Esophagus (tissue), 2 donors: ENCODE results near the gene KRTAP5-3. TPM values are rescaled to one million over a fixed set of nuclear protein-coding genes. Genes with fewer than 3 reads are reported as not detected.

Source experiments
- H3K27ac ChIP-seq, 2 donors: one replicate each; pipeline ENCODE4 v1.5.1; 2013; ENCODE audit warnings: low read depth in 2 of 2, mild to moderate bottlenecking in 2 of 2, inconsistent platforms in 1 of 2, low read length in 1 of 2, moderate library complexity in 1 of 2
- H3K27me3 ChIP-seq, 2 donors: one replicate each; pipeline ENCODE4 v1.6.1; 2013; ENCODE audit warnings: low read length in 2 of 2, control low read depth in 1 of 2, mild to moderate bottlenecking in 1 of 2; ENCODE audit not compliant: insufficient read depth in 2 of 2, control insufficient read depth in 1 of 2
- H3K36me3 ChIP-seq, 2 donors: one replicate each; pipeline ENCODE4 v1.6.1; 2013; ENCODE audit warnings: low read length in 1 of 2; ENCODE audit not compliant: control insufficient read depth in 2 of 2, insufficient read depth in 2 of 2
- H3K4me1 ChIP-seq, 2 donors: one replicate each; pipeline ENCODE4 v1.6.1; 2013; ENCODE audit warnings: low read length in 1 of 2; ENCODE audit not compliant: control insufficient read depth in 2 of 2, insufficient read depth in 2 of 2
- H3K4me3 ChIP-seq, 2 donors: one replicate each; pipeline ENCODE4 v1.5.1; 2013; ENCODE audit warnings: low read length in 2 of 2, mild to moderate bottlenecking in 2 of 2, low read depth in 1 of 2, moderate library complexity in 1 of 2
- H3K9me3 ChIP-seq, 2 donors: one replicate each; pipeline ENCODE4 v1.6.1; 2013; ENCODE audit warnings: mild to moderate bottlenecking in 2 of 2, low read depth in 1 of 2, low read length in 1 of 2, moderate library complexity in 1 of 2; ENCODE audit not compliant: control insufficient read depth in 2 of 2, insufficient read depth in 1 of 2
- WGBS, 2 donors: extraction: QIAGEN DNeasy Blood & Tissue Kit; methylation state at CpG; one replicate each; pipeline ENCODE4 v1.1.7; 2013; 5-methylcytosine and 5-hydroxymethylcytosine counted together
- polyA plus RNA-seq, 2 donors: library from polyadenylated mRNA; stranded (reverse); fragments of 200-250 nt; gene quantifications; one replicate each; pipeline ENCODE4 v1.2.3, GENCODE V29; 2013
- donor health status: healthy with polysubstance abuse.
- donor health status: Bipolar disorder and iron deficiency.

Gene KRTAP5-3
- polyA plus RNA-seq, 2 donors, result not detected

GRCh38 chr11:1574238-1574932 is 33.9 kb downstream of the KRTAP5-3 start:
- H3K36me3 ChIP-seq, result no peaks in the 10 kb centered on the region
- H3K4me3 ChIP-seq, result peak overlapping the region; percentile 21 to 32
- H3K9me3 ChIP-seq, result peaks cover 4 to 7% of the 10 kb centered on the region in 2 donors
- 1% methylated on average over 53 to 64 of the region's 64 CpGs for WGBS, 2 donors
- peaks cover 6 to 7% of the 10 kb centered on the region in 2 donors for H3K4me1 ChIP-seq
- peak overlapping the region; percentile 4 to 46 for H3K27ac ChIP-seq
- H3K27me3 ChIP-seq, result peaks cover 0 to 2% of the 10 kb centered on the region in 2 donors

GRCh38 chr11:1573903-1574237 is 34.4 kb downstream of the KRTAP5-3 start:
- H3K27me3 ChIP-seq, result peaks cover 0 to 2% of the 10 kb centered on the region in 2 donors
- no peaks in the 10 kb centered on the region for H3K36me3 ChIP-seq
- H3K27ac ChIP-seq, result peak overlapping the region; percentile 4 to 46
- H3K4me3 ChIP-seq, result peak overlapping the region; percentile 32 to 35
- peaks cover 4 to 7% of the 10 kb centered on the region in 2 donors for H3K9me3 ChIP-seq
- H3K4me1 ChIP-seq, result peaks cover 7 to 9% of the 10 kb centered on the region in 2 donors
- WGBS, 2 donors, result 6 to 10% methylated on average over 7 of the region's 7 CpGs

- H3K36me3 ChIP-seq, result no peaks in the 10 kb centered on the region
- peaks cover 7 to 9% of the 10 kb centered on the region in 2 donors for H3K4me1 ChIP-seq
- 3 to 4% methylated on average over 36 to 37 of the region's 37 CpGs for WGBS, 2 donors
- peak overlapping the region; percentile 27 to 46 for H3K27ac ChIP-seq
- peaks cover 0 to 2% of the 10 kb centered on the region in 2 donors for H3K27me3 ChIP-seq
- H3K4me3 ChIP-seq, result peak overlapping the region; percentile 35 to 51
- peaks cover 0 to 2% of the 10 kb centered on the region in 2 donors for H3K9me3 ChIP-seq
Observed at GRCh38 chr11:1573077-1573902, 35.0 kb downstream of the KRTAP5-3 start.

GRCh38 chr11:1572197-1573076 is 35.8 kb downstream of the KRTAP5-3 start, which contains the start of gene DUSP8:
TSS of gene DUSP8 (minus strand) at chr11:1572271. CDS start at chr11:1565826, 6,445 bp downstream.
- peaks cover 0 to 2% of the 10 kb centered on the region in 2 donors for H3K27me3 ChIP-seq
- 1% methylated on average over 68 to 124 of the region's 124 CpGs for WGBS, 2 donors

DNA sequence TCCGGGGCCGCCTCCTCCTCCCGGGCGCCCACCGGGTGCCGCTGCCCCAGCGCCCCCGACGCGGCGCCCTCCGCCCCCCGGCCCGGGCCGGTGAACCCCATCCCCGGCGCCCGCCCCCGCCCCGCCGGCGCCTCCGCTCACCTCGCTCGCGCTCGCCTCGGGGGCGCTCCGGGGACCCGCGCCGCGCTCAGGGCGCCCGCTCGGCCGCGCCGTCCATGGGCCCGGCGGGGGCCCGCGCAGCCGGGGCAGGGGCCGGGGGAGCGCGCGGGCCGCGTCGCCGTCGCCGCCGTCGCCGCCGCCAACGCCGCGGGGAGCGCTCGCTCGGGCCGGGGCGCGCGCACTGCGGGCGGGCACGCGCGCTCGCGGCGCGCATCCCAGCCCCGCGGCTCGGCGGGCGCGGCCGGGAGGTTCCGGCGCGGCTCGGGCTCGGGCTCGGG is 36.5 kb downstream of the KRTAP5-3 start:
- peaks cover 0 to 2% of the 10 kb centered on the region in 2 donors for H3K27me3 ChIP-seq
- H3K4me3 ChIP-seq, result peak overlapping the region; percentile 51 to 52
- peak overlapping the region; percentile 31 to 36 for H3K27ac ChIP-seq
- no peaks in the 10 kb centered on the region for H3K9me3 ChIP-seq
- 1% methylated on average over 19 to 91 of the region's 91 CpGs for WGBS, 2 donors
- H3K36me3 ChIP-seq, result no peaks in the 10 kb centered on the region
- H3K4me1 ChIP-seq, result peaks cover 7 to 9% of the 10 kb centered on the region in 2 donors

More at GRCh38 chr11:1572197-1573076, 35.8 kb downstream of the KRTAP5-3 start, which contains the start of gene DUSP8:
- Histone ChIP-seq H3K4me3 (peak within 1 kb of the TSS; percentile 51 to 52), H3K9me3 (no peaks in the 10 kb centered on the region), H3K4me1 (peaks cover 7 to 9% of the 10 kb centered on the region in 2 donors), H3K36me3 (no peaks in the 10 kb centered on the region), H3K27ac (peak within 1 kb of the TSS; percentile 31 to 36)

- WGBS, 2 donors, result 12 to 14% methylated on average over 32 to 58 of the region's 58 CpGs
Observed at GRCh38 chr11:1570896-1571759, 37.1 kb downstream of the KRTAP5-3 start.

GRCh38 chr11:1570531-1570895 is 37.8 kb downstream of the KRTAP5-3 start:
- 77 to 79% methylated on average over 8 of the region's 8 CpGs for WGBS, 2 donors
- Histone ChIP-seq H3K27me3 (peaks cover 0 to 2% of the 10 kb centered on the region in 2 donors), H3K36me3 (no peaks in the 10 kb centered on the region), H3K27ac (no peak overlapping the region), H3K4me3 (no peak overlapping the region), H3K4me1 (peaks cover 7 to 9% of the 10 kb centered on the region in 2 donors), H3K9me3 (no peaks in the 10 kb centered on the region)

More at GRCh38 chr11:1570896-1571759, 37.1 kb downstream of the KRTAP5-3 start:
- Histone ChIP-seq H3K9me3 (no peaks in the 10 kb centered on the region), H3K4me1 (peaks cover 7 to 9% of the 10 kb centered on the region in 2 donors), H3K27me3 (peaks cover 0 to 2% of the 10 kb centered on the region in 2 donors), H3K4me3 (peak overlapping the region; percentile 41 to 51), H3K36me3 (no peaks in the 10 kb centered on the region), H3K27ac (peak overlapping the region; percentile 9 to 18)

DNA sequence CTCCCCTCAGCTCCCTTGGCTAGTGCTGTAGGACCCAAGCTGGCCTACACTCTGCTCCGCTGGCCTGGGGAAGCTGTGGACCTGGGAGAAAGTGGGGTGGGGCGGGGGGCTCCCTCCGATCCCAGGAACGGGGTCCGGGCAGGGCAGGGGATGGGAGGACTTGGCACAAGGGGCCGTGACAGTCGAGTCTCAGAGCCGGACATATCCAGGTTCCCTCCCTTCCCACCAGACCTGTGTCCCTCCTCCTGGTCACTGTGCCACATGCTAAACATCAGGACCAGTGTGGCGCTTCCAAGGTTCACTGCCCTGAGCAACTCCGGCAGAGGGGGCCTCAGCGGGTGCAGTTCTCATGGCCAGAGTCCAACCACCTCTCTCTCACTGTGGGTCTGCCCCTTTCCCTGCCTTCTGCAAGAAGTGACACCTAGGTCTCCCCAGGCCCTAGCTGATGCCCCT is 38.2 kb downstream of the KRTAP5-3 start:
- Histone ChIP-seq H3K27me3 (peaks cover 0 to 2% of the 10 kb centered on the region in 2 donors), H3K36me3 (no peaks in the 10 kb centered on the region), H3K27ac (no peak overlapping the region), H3K9me3 (no peaks in the 10 kb centered on the region), H3K4me1 (peaks cover 7 to 9% of the 10 kb centered on the region in 2 donors), H3K4me3 (no peak overlapping the region)
- WGBS, 2 donors, result 68 to 72% methylated on average over 10 to 11 of the region's 11 CpGs
